ENCODE measurements around the gene KCNJ11. TPM values are rescaled to one million over a fixed set of nuclear protein-coding genes. Genes with fewer than 3 reads are reported as not detected.

The KCNJ11 gene
- total and polyA plus RNA-seq, 2 donors = 0.32 to 0.42 TPM

- no peaks in the 10 kb centered on the region for H3K4me1 ChIP-seq (ENCODE audit: control insufficient read depth in 2 of 2, insufficient read depth in 2 of 2, low read length in 2 of 2)
- no peak overlapping the region for H3K4me3 ChIP-seq (ENCODE audit: low read length in 2 of 2)
- peaks cover 0 to 6% of the 10 kb centered on the region in 2 donors for H3K36me3 ChIP-seq (ENCODE audit: control insufficient read depth in 2 of 2, insufficient read depth in 2 of 2, low read length in 1 of 2)
- H3K27me3 ChIP-seq (ENCODE audit: control insufficient read depth in 2 of 2, insufficient read depth in 1 of 2, low read length in 1 of 2) = peaks cover 0 to 2% of the 10 kb centered on the region in 2 donors
- no peak overlapping the region for H3K27ac ChIP-seq (ENCODE audit: low read depth in 1 of 2, low read length in 1 of 2)
- no peaks in the 10 kb centered on the region for H3K9me3 ChIP-seq (ENCODE audit: control insufficient read depth in 2 of 2, insufficient read depth in 1 of 2, low read length in 1 of 2)
- 96% methylated on average over 8 of the region's 8 CpGs for WGBS
- no peak for DNase-seq (ENCODE audit: low read depth in 6 of 9, low spot score in 9 of 9)
Measured at GRCh38 chr11:17382046-17382728, 6.3 kb downstream of the KCNJ11 start.

- WGBS = 90% methylated on average over 4 of the region's 4 CpGs
- Histone ChIP-seq H3K4me3 (ENCODE audit: low read length in 2 of 2) (no peak overlapping the region), H3K36me3 (ENCODE audit: control insufficient read depth in 2 of 2, insufficient read depth in 2 of 2, low read length in 1 of 2) (peaks cover 0 to 6% of the 10 kb centered on the region in 2 donors), H3K9me3 (ENCODE audit: control insufficient read depth in 2 of 2, insufficient read depth in 1 of 2, low read length in 1 of 2) (no peaks in the 10 kb centered on the region), H3K4me1 (ENCODE audit: control insufficient read depth in 2 of 2, insufficient read depth in 2 of 2, low read length in 2 of 2) (no peaks in the 10 kb centered on the region), H3K27me3 (ENCODE audit: control insufficient read depth in 2 of 2, insufficient read depth in 1 of 2, low read length in 1 of 2) (no peaks in the 10 kb centered on the region), H3K27ac (ENCODE audit: low read depth in 1 of 2, low read length in 1 of 2) (no peak overlapping the region)
- no peak for DNase-seq (ENCODE audit: low read depth in 6 of 9, low spot score in 9 of 9)
Measured at GRCh38 chr11:17381156-17381555, 7.3 kb downstream of the KCNJ11 start.

GRCh38 chr11:17379383-17380180 is 8.9 kb downstream of the KCNJ11 start:
- no peak overlapping the region for H3K4me3 ChIP-seq (ENCODE audit: low read length in 2 of 2)
- DNase-seq (ENCODE audit: low read depth in 6 of 9, low spot score in 9 of 9) = no peak
- H3K27ac ChIP-seq (ENCODE audit: low read depth in 1 of 2, low read length in 1 of 2) = no peak overlapping the region

DNA sequence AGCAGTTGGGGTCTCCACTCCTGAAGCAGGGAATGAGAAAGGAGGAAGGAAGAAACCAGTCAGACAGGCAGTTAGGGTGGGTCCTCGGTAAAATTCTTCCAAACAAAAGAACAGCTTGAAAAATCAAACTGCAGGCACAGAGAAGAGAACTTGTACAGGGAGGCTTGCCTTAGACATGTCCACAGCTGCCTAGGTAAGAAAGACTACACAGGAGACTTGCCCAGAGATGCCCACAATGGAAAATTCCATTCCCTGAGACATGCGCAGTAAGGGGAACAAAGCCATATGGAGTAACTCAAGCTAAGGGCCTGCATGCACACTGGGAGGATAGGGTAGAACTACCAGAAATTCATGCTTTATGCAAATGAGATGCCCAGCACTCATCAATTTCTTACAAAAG is 9.8 kb downstream of the KCNJ11 start:
- Histone ChIP-seq H3K27ac (ENCODE audit: low read depth in 1 of 2, low read length in 1 of 2) (no peak overlapping the region), H3K4me3 (ENCODE audit: low read length in 2 of 2) (no peak overlapping the region), H3K9me3 (ENCODE audit: control insufficient read depth in 2 of 2, insufficient read depth in 1 of 2, low read length in 1 of 2) (peaks cover 0 to 1% of the 10 kb centered on the region in 2 donors), H3K4me1 (ENCODE audit: control insufficient read depth in 2 of 2, insufficient read depth in 2 of 2, low read length in 2 of 2) (no peaks in the 10 kb centered on the region), H3K27me3 (ENCODE audit: control insufficient read depth in 2 of 2, insufficient read depth in 1 of 2, low read length in 1 of 2) (no peaks in the 10 kb centered on the region), H3K36me3 (ENCODE audit: control insufficient read depth in 2 of 2, insufficient read depth in 2 of 2, low read length in 1 of 2) (peaks cover 0 to 6% of the 10 kb centered on the region in 2 donors)
- 80% methylated on average over 2 of the region's 2 CpGs for WGBS
- DNase-seq (ENCODE audit: low read depth in 6 of 9, low spot score in 9 of 9) = no peak

More at GRCh38 chr11:17379383-17380180, 8.9 kb downstream of the KCNJ11 start:
- no peaks in the 10 kb centered on the region for H3K27me3 ChIP-seq (ENCODE audit: control insufficient read depth in 2 of 2, insufficient read depth in 1 of 2, low read length in 1 of 2)
- no peaks in the 10 kb centered on the region for H3K4me1 ChIP-seq (ENCODE audit: control insufficient read depth in 2 of 2, insufficient read depth in 2 of 2, low read length in 2 of 2)
- peaks cover 0 to 6% of the 10 kb centered on the region in 2 donors for H3K36me3 ChIP-seq (ENCODE audit: control insufficient read depth in 2 of 2, insufficient read depth in 2 of 2, low read length in 1 of 2)
- WGBS = 94% methylated on average over 7 of the region's 7 CpGs
- H3K9me3 ChIP-seq (ENCODE audit: control insufficient read depth in 2 of 2, insufficient read depth in 1 of 2, low read length in 1 of 2) = no peaks in the 10 kb centered on the region

GRCh38 chr11:17376493-17376892 is 12.0 kb downstream of the KCNJ11 start:
- peaks cover 4 to 24% of the 10 kb centered on the region in 2 donors for H3K36me3 ChIP-seq (ENCODE audit: control insufficient read depth in 2 of 2, insufficient read depth in 2 of 2, low read length in 1 of 2)
- no peak for DNase-seq (ENCODE audit: low read depth in 6 of 9, low spot score in 9 of 9)
- no peak overlapping the region for H3K27ac ChIP-seq (ENCODE audit: low read depth in 1 of 2, low read length in 1 of 2)
- 94% methylated on average over 3 of the region's 3 CpGs for WGBS
- H3K4me1 ChIP-seq (ENCODE audit: control insufficient read depth in 2 of 2, insufficient read depth in 2 of 2, low read length in 2 of 2) = no peaks in the 10 kb centered on the region
- H3K4me3 ChIP-seq (ENCODE audit: low read length in 2 of 2) = no peak overlapping the region
- no peaks in the 10 kb centered on the region for H3K27me3 ChIP-seq (ENCODE audit: control insufficient read depth in 2 of 2, insufficient read depth in 1 of 2, low read length in 1 of 2)
- peaks cover 9 to 17% of the 10 kb centered on the region in 2 donors for H3K9me3 ChIP-seq (ENCODE audit: control insufficient read depth in 2 of 2, insufficient read depth in 1 of 2, low read length in 1 of 2)

- Histone ChIP-seq H3K4me3 (ENCODE audit: low read length in 2 of 2) (no peak overlapping the region), H3K4me1 (ENCODE audit: control insufficient read depth in 2 of 2, insufficient read depth in 2 of 2, low read length in 2 of 2) (no peaks in the 10 kb centered on the region), H3K27me3 (ENCODE audit: control insufficient read depth in 2 of 2, insufficient read depth in 1 of 2, low read length in 1 of 2) (no peaks in the 10 kb centered on the region), H3K36me3 (ENCODE audit: control insufficient read depth in 2 of 2, insufficient read depth in 2 of 2, low read length in 1 of 2) (peaks cover 5 to 30% of the 10 kb centered on the region in 2 donors), H3K27ac (ENCODE audit: low read depth in 1 of 2, low read length in 1 of 2) (no peak overlapping the region), H3K9me3 (ENCODE audit: control insufficient read depth in 2 of 2, insufficient read depth in 1 of 2, low read length in 1 of 2) (peaks cover 10 to 19% of the 10 kb centered on the region in 2 donors)
- DNase-seq (ENCODE audit: low read depth in 6 of 9, low spot score in 9 of 9) = no peak
- 91% methylated on average over 5 of the region's 5 CpGs for WGBS
Measured at GRCh38 chr11:17375547-17375946, 12.9 kb downstream of the KCNJ11 start.

- Histone ChIP-seq H3K27ac (ENCODE audit: low read depth in 1 of 2, low read length in 1 of 2) (no peak overlapping the region), H3K4me1 (ENCODE audit: control insufficient read depth in 2 of 2, insufficient read depth in 2 of 2, low read length in 2 of 2) (no peaks in the 10 kb centered on the region), H3K4me3 (ENCODE audit: low read length in 2 of 2) (no peak overlapping the region), H3K9me3 (ENCODE audit: control insufficient read depth in 2 of 2, insufficient read depth in 1 of 2, low read length in 1 of 2) (peaks cover 17 to 31% of the 10 kb centered on the region in 2 donors), H3K27me3 (ENCODE audit: control insufficient read depth in 2 of 2, insufficient read depth in 1 of 2, low read length in 1 of 2) (no peaks in the 10 kb centered on the region), H3K36me3 (ENCODE audit: control insufficient read depth in 2 of 2, insufficient read depth in 2 of 2, low read length in 1 of 2) (peaks cover 25 to 45% of the 10 kb centered on the region in 2 donors)
- 64% methylated on average over 3 of the region's 3 CpGs for WGBS
- DNase-seq (ENCODE audit: low read depth in 6 of 9, low spot score in 9 of 9) = no peak
Measured at GRCh38 chr11:17371614-17372013, 16.8 kb downstream of the KCNJ11 start.

DNA sequence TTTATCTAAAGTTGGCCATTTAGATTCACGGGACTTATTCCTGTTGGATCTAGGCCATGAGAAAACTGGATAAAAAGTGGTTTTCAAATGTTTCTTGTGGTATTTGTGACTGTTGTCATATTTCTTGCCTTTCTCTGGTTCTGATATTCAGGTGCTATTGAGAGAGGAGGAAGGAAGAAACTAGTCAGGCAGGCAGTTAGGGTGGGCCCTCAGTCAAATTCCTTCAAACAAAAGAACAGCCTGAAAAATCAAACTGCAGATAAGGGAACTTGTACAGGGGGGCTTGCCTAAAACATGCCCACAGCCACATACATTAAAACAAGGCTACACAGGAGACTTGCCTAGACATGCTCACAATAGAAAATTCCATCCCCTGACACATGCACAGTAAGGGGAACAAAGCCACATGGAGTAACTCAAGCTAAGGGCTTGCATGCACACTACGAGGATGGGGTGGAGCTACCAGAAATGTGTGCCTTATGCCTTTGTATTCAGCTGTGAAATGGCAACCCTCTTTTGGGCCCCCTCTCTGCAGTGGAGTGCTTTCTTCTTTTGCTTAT is 18.7 kb downstream of the KCNJ11 start:
- Histone ChIP-seq H3K9me3 (ENCODE audit: control insufficient read depth in 2 of 2, insufficient read depth in 1 of 2, low read length in 1 of 2) (peaks cover 17 to 31% of the 10 kb centered on the region in 2 donors), H3K36me3 (ENCODE audit: control insufficient read depth in 2 of 2, insufficient read depth in 2 of 2, low read length in 1 of 2) (peaks cover 25 to 45% of the 10 kb centered on the region in 2 donors), H3K4me3 (ENCODE audit: low read length in 2 of 2) (no peak overlapping the region), H3K27me3 (ENCODE audit: control insufficient read depth in 2 of 2, insufficient read depth in 1 of 2, low read length in 1 of 2) (no peaks in the 10 kb centered on the region), H3K4me1 (ENCODE audit: control insufficient read depth in 2 of 2, insufficient read depth in 2 of 2, low read length in 2 of 2) (no peaks in the 10 kb centered on the region), H3K27ac (ENCODE audit: low read depth in 1 of 2, low read length in 1 of 2) (no peak overlapping the region)
- no peak for DNase-seq (ENCODE audit: low read depth in 6 of 9, low spot score in 9 of 9)
- 98% methylated on average over 2 of the region's 2 CpGs for WGBS

GRCh38 chr11:17369094-17369493 is 19.4 kb downstream of the KCNJ11 start:
- DNase-seq (ENCODE audit: low read depth in 6 of 9, low spot score in 9 of 9) = no peak
- peaks cover 25 to 45% of the 10 kb centered on the region in 2 donors for H3K36me3 ChIP-seq (ENCODE audit: control insufficient read depth in 2 of 2, insufficient read depth in 2 of 2, low read length in 1 of 2)
- no peaks in the 10 kb centered on the region for H3K27me3 ChIP-seq (ENCODE audit: control insufficient read depth in 2 of 2, insufficient read depth in 1 of 2, low read length in 1 of 2)
- peaks cover 17 to 31% of the 10 kb centered on the region in 2 donors for H3K9me3 ChIP-seq (ENCODE audit: control insufficient read depth in 2 of 2, insufficient read depth in 1 of 2, low read length in 1 of 2)
- H3K4me3 ChIP-seq (ENCODE audit: low read length in 2 of 2) = no peak overlapping the region
- no peaks in the 10 kb centered on the region for H3K4me1 ChIP-seq (ENCODE audit: control insufficient read depth in 2 of 2, insufficient read depth in 2 of 2, low read length in 2 of 2)
- no peak overlapping the region for H3K27ac ChIP-seq (ENCODE audit: low read depth in 1 of 2, low read length in 1 of 2)

Measured in thymus (tissue), 11 donors.